Ishikawa (cell line): Measurements from ENCODE around the gene TMEM269.

Source experiments
- CEBPB ChIP-seq: IDR thresholded peaks from 2 replicates; pipeline ENCODE4 v1.6.1; 2012
- CREB1 ChIP-seq: IDR thresholded peaks from 2 replicates; pipeline ENCODE4 v1.6.1; 2012; ENCODE audit warnings: low read depth
- EGR1 ChIP-seq: IDR thresholded peaks from 2 replicates; pipeline ENCODE4 v1.6.1; 2012
- EP300 ChIP-seq: IDR thresholded peaks from 2 replicates; pipeline ENCODE4 v1.6.1; 2012; ENCODE audit warnings: borderline replicate concordance
- FOXM1 ChIP-seq: IDR thresholded peaks from 2 replicates; pipeline ENCODE4 v1.6.1; 2012; ENCODE audit warnings: low read depth, borderline replicate concordance
- MAX ChIP-seq: IDR thresholded peaks from 2 replicates; pipeline ENCODE4 v1.6.1; 2012
- NFIC ChIP-seq: IDR thresholded peaks from 2 replicates; pipeline ENCODE4 v1.6.1; 2012
- RAD21 ChIP-seq: IDR thresholded peaks from 2 replicates; pipeline ENCODE4 v1.6.1; 2012; ENCODE audit warnings: low read depth
- REST ChIP-seq: IDR thresholded peaks from 2 replicates; pipeline ENCODE4 v1.6.1; 2012; ENCODE audit warnings: low read depth, mild to moderate bottlenecking
- TAF1 ChIP-seq: IDR thresholded peaks from 2 replicates; pipeline ENCODE4 v1.6.1; 2012; ENCODE audit warnings: low read depth, mild to moderate bottlenecking
- TCF12 ChIP-seq: IDR thresholded peaks from 2 replicates; pipeline ENCODE4 v1.6.1; 2012; ENCODE audit warnings: low read depth
- TEAD4 ChIP-seq: IDR thresholded peaks from 2 replicates; pipeline ENCODE4 v1.6.1; 2012
- USF1 ChIP-seq: IDR thresholded peaks from 2 replicates; pipeline ENCODE4 v1.6.1; 2012
- ZBTB7A ChIP-seq: IDR thresholded peaks from 2 replicates; pipeline ENCODE4 v1.6.1; 2012; ENCODE audit warnings: low read depth

DNA sequence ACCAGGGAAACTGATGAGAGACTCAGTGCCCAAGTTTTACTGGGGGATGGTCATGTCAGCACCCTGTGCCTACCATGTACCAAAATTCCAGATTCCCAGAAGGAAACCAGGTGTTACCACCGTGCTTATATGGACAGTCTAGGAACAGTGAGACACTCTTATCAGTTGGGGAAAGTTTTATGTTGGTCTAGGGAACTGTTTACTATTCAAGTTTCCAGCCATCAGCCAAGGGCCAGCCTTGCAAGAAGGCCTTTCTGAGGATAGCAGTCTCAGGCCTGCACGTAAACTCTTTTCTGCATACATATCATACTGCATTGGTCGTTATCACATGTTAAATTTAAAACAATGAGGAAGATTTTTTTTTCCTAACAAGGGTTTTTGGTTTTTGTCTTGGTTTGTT is 12.6 kb downstream of the TMEM269 start:
- TF ChIP-seq NFIC (no peak), CEBPB (no peak), TCF12 (no peak), MAX (no peak), EP300 (no peak), ZBTB7A (no peak), USF1 (no peak), FOXM1 (no peak), TEAD4 (no peak), REST (no peak), RAD21 (no peak), EGR1 (no peak), TAF1 (no peak), CREB1 (no peak)
